Neural progenitor cell (in vitro differentiated cells): Measurements from ENCODE around the gene RRAGD.

Experiments used
- EZH2 ChIP-seq: fragments of 200-600 bp; sonication (generic); IDR thresholded peaks from 2 replicates; pipeline ENCODE4 v1.6.1; 2017; ENCODE audit warnings: antibody characterized with exemption, mild to moderate bottlenecking, moderate library complexity
- EZH2phosphoT487 ChIP-seq: fragments of 200-600 bp; sonication (generic); IDR thresholded peaks from 2 replicates; pipeline ENCODE4 v1.6.1; 2017; ENCODE audit warnings: antibody characterized with exemption
- TF ChIP-seq, protein P1 (sequence below): fragments of 200-600 bp; sonication (generic); IDR thresholded peaks from 2 replicates; pipeline ENCODE4 v1.5.1; 2017; ENCODE audit warnings: antibody characterized with exemption, mild to moderate bottlenecking

DNA sequence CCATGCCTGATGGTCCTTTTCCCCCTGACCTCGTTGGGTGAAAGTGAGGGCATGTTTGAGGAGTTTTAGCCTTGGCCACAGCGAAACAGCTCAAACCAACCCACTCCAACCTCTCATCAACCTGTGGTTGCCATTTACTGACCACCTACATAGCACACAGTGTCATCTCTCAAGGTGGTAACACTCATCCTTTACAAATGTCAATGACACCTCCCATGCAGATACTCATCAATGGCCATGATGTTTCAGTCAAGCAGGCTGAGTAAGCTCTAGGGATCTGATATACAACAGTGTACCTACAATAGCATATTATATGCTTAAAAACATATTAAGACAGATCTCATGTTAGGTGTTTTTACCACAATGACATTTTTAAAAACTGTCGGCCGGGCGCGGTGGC, 9.3 kb downstream of the RRAGD start:
- TF ChIP-seq, protein P1, sequence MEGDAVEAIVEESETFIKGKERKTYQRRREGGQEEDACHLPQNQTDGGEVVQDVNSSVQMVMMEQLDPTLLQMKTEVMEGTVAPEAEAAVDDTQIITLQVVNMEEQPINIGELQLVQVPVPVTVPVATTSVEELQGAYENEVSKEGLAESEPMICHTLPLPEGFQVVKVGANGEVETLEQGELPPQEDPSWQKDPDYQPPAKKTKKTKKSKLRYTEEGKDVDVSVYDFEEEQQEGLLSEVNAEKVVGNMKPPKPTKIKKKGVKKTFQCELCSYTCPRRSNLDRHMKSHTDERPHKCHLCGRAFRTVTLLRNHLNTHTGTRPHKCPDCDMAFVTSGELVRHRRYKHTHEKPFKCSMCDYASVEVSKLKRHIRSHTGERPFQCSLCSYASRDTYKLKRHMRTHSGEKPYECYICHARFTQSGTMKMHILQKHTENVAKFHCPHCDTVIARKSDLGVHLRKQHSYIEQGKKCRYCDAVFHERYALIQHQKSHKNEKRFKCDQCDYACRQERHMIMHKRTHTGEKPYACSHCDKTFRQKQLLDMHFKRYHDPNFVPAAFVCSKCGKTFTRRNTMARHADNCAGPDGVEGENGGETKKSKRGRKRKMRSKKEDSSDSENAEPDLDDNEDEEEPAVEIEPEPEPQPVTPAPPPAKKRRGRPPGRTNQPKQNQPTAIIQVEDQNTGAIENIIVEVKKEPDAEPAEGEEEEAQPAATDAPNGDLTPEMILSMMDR = no peak
- TF ChIP-seq EZH2phosphoT487 (no peak), EZH2 (no peak)
